H9 (cell line): ENCODE data around the gene RBFOX1. TPM values are rescaled to one million over a fixed set of nuclear protein-coding genes. Genes with fewer than 3 reads are reported as not detected.

Experiments used
- DNase-seq: peaks from one replicate; pipeline ENCODE4 v3.0.0-alpha.2; 2017
- H2AFZ ChIP-seq: one replicate; pipeline ENCODE4 v1.6.1; 2013; ENCODE audit warnings: mild to moderate bottlenecking, low read length, control low read depth, moderate library complexity
- H2AK5ac ChIP-seq: 2 replicates; pipeline ENCODE4 v1.6.1; 2013; ENCODE audit warnings: low read length, control low read depth, mixed read lengths; ENCODE audit not compliant: insufficient read length
- H2BK120ac ChIP-seq: one replicate; pipeline ENCODE4 v1.6.1; 2013; ENCODE audit warnings: low read depth, mild to moderate bottlenecking, low read length, control low read depth, inconsistent platforms; ENCODE audit not compliant: poor library complexity, severe bottlenecking
- H2BK12ac ChIP-seq: 2 replicates; pipeline ENCODE4 v1.6.1; 2013; ENCODE audit warnings: low read length, control low read depth, mixed read lengths, low read depth; ENCODE audit not compliant: insufficient read length
- H2BK15ac ChIP-seq: 2 replicates; pipeline ENCODE4 v1.6.1; 2013; ENCODE audit warnings: low read depth, low read length, control low read depth
- H2BK20ac ChIP-seq: one replicate; pipeline ENCODE4 v1.6.1; 2013; ENCODE audit warnings: low read depth, mild to moderate bottlenecking, low read length, control low read depth, inconsistent platforms; ENCODE audit not compliant: poor library complexity, severe bottlenecking
- H2BK5ac ChIP-seq: 2 replicates; pipeline ENCODE4 v1.6.1; 2013; ENCODE audit warnings: low read length, control low read depth, mixed read lengths; ENCODE audit not compliant: insufficient read length
- H3K14ac ChIP-seq: 2 replicates; pipeline ENCODE4 v1.6.1; 2013; ENCODE audit warnings: low read length, control low read depth; ENCODE audit not compliant: insufficient read depth
- H3K18ac ChIP-seq: 2 replicates; pipeline ENCODE4 v1.6.1; 2013; ENCODE audit warnings: low read depth, mild to moderate bottlenecking, mixed read lengths, low read length, control low read depth; ENCODE audit not compliant: insufficient read length
- H3K23ac ChIP-seq: 2 replicates; pipeline ENCODE4 v1.6.1; 2013; ENCODE audit warnings: low read length, control low read depth, mixed read lengths, low read depth; ENCODE audit not compliant: insufficient read length
- H3K23me2 ChIP-seq: 2 replicates; pipeline ENCODE4 v1.6.1; 2013; ENCODE audit warnings: low read depth, mild to moderate bottlenecking, mixed read lengths, low read length, control low read depth; ENCODE audit not compliant: insufficient read length, poor library complexity, severe bottlenecking
- H3K27ac ChIP-seq: 2 replicates; pipeline ENCODE4 v1.5.1; 2013; ENCODE audit warnings: low read length, control low read depth, mixed read lengths, low read depth; ENCODE audit not compliant: insufficient read length
- H3K27me3 ChIP-seq: 2 replicates; pipeline ENCODE4 v1.6.1; 2013; ENCODE audit warnings: low read length, control low read depth, inconsistent platforms; ENCODE audit not compliant: insufficient read depth
- H3K4ac ChIP-seq: 2 replicates; pipeline ENCODE4 v1.6.1; 2013; ENCODE audit warnings: low read depth, mild to moderate bottlenecking, control low read depth, inconsistent platforms, low read length, moderate library complexity
- H3K4me1 ChIP-seq: 2 replicates; pipeline ENCODE4 v1.6.1; 2013; ENCODE audit warnings: low read length, control low read depth, inconsistent platforms; ENCODE audit not compliant: insufficient read depth
- H3K4me2 ChIP-seq: 2 replicates; pipeline ENCODE4 v1.6.1; 2013; ENCODE audit warnings: low read length, control low read depth, mixed read lengths; ENCODE audit not compliant: insufficient read length, insufficient read depth
- H3K56ac ChIP-seq: 2 replicates; pipeline ENCODE4 v1.6.1; 2013; ENCODE audit warnings: low read depth, mild to moderate bottlenecking, mixed read lengths, low read length, control low read depth; ENCODE audit not compliant: insufficient read length
- H3K79me1 ChIP-seq: 2 replicates; pipeline ENCODE4 v1.6.1; 2013; ENCODE audit warnings: low read depth, mild to moderate bottlenecking, moderate library complexity, low read length, control low read depth, inconsistent platforms; ENCODE audit not compliant: insufficient read depth, poor library complexity, severe bottlenecking
- H3K79me2 ChIP-seq: 2 replicates; pipeline ENCODE4 v1.6.1; 2013; ENCODE audit warnings: low read length, control low read depth, inconsistent platforms; ENCODE audit not compliant: insufficient read depth
- H3K9ac ChIP-seq: 2 replicates; pipeline ENCODE4 v1.6.1; 2013; ENCODE audit warnings: low read length, control low read depth, mixed read lengths; ENCODE audit not compliant: insufficient read length; ENCODE audit errors: extremely low read depth
- H3K9me3 ChIP-seq: one replicate; pipeline ENCODE4 v1.6.1; 2013; ENCODE audit warnings: low read depth, low read length, inconsistent platforms; ENCODE audit not compliant: control insufficient read depth
- H3T11ph ChIP-seq: one replicate; pipeline ENCODE4 v1.6.1; 2013; ENCODE audit warnings: mild to moderate bottlenecking, low read length, control low read depth, inconsistent platforms
- H4K20me1 ChIP-seq: one replicate; pipeline ENCODE4 v1.6.1; 2013; ENCODE audit not compliant: control insufficient read depth, insufficient read length, insufficient read depth
- H4K5ac ChIP-seq: 2 replicates; pipeline ENCODE4 v1.6.1; 2013; ENCODE audit warnings: low read depth, mild to moderate bottlenecking, mixed read lengths, low read length, control low read depth; ENCODE audit not compliant: insufficient read length
- H4K8ac ChIP-seq: replicated peaks from 2 replicates; pipeline ENCODE4 v1.6.1; 2013; ENCODE audit warnings: low read length, control low read depth, mixed read lengths, low read depth; ENCODE audit not compliant: insufficient read length
- H4K91ac ChIP-seq: 2 replicates; pipeline ENCODE4 v1.6.1; 2013; ENCODE audit warnings: low read depth, mild to moderate bottlenecking, moderate library complexity, mixed read lengths, low read length, control low read depth; ENCODE audit not compliant: insufficient read length
- H3K27ac Mint-ChIP-seq, 3 experiments: 2 replicates in 2 of 3; 3 replicates in 1 of 3; pipeline ENCODE4 v1.8.0; 2020 to 2021; ENCODE audit warnings: mixed read lengths in 3 of 3, mild to moderate bottlenecking in 1 of 3, moderate library complexity in 1 of 3
- H3K27me3 Mint-ChIP-seq: 2 replicates; pipeline ENCODE4 v1.8.0; 2021; ENCODE audit warnings: low read depth, mild to moderate bottlenecking, moderate library complexity, mixed read lengths
- H3K36me3 Mint-ChIP-seq, 3 experiments: 2 replicates in 2 of 3; 3 replicates in 1 of 3; pipeline ENCODE4 v1.8.0; 2020 to 2021; ENCODE audit warnings: low read depth in 3 of 3, mixed read lengths in 3 of 3; ENCODE audit not compliant: insufficient read depth in 1 of 3
- H3K4me1 Mint-ChIP-seq, 2 experiments: 2 replicates each; pipeline ENCODE4 v1.8.0; 2020; ENCODE audit warnings: mixed read lengths in 2 of 2
- H3K4me3 Mint-ChIP-seq, 2 experiments: 2 replicates in 1 of 2; 3 replicates in 1 of 2; pipeline ENCODE4 v1.8.0; 2020 to 2021; ENCODE audit warnings: mild to moderate bottlenecking in 2 of 2, mixed read lengths in 2 of 2, moderate library complexity in 1 of 2
- H3K9me3 Mint-ChIP-seq, 2 experiments: 2 replicates in 1 of 2; 3 replicates in 1 of 2; pipeline ENCODE4 v1.8.0; 2020; ENCODE audit warnings: mild to moderate bottlenecking in 2 of 2, mixed read lengths in 2 of 2, moderate library complexity in 1 of 2
- CTCF ChIP-seq: fragments of 200-600 bp; sonication (generic); conservative IDR thresholded peaks from 3 replicates; pipeline ENCODE4 v1.8.0; 2021; ENCODE audit warnings: antibody characterized with exemption, mild to moderate bottlenecking
- WGBS: extraction: QIAGEN DNeasy Blood & Tissue Kit; methylation state at CpG from one replicate; pipeline ENCODE4 v1.1.7; 2013; ENCODE audit warnings: missing lambda C conversion rate, low lambda C conversion rate, mixed read lengths; ENCODE audit not compliant: insufficient read length; ENCODE audit errors: extremely low coverage; 5-methylcytosine and 5-hydroxymethylcytosine counted together
- total RNA-seq: library from RNA; stranded (reverse); gene quantifications from 2 replicates; pipeline ENCODE4 v1.2.1, GENCODE V29; 2021

The RBFOX1 gene
- total RNA-seq, 1 experiment from 2014 or later: 2.0 TPM

GRCh38 chr16:7391694-7392093, 59.0 kb downstream of the RBFOX1 start:
- Histone ChIP-seq H2BK12ac (no peak overlapping the region), H2AFZ (no peak overlapping the region), H2BK120ac (no peak overlapping the region), H3K18ac (no peak overlapping the region), H3K79me1 (no peaks in the 10 kb centered on the region), H4K20me1 (no peaks in the 10 kb centered on the region), H3K23me2 (no peaks in the 10 kb centered on the region), H3K14ac (no peak overlapping the region), H4K91ac (no peak overlapping the region), H2BK5ac (no peak overlapping the region), H3K56ac (no peak overlapping the region), H2BK20ac (no peak overlapping the region), H3K9ac (no peak overlapping the region), H3K4me1 (no peaks in the 10 kb centered on the region), H3T11ph (no peak overlapping the region), H3K27ac (no peak overlapping the region), H3K9me3 (no peaks in the 10 kb centered on the region), H4K8ac (no peak overlapping the region), H3K79me2 (no peaks in the 10 kb centered on the region), H3K4ac (no peak overlapping the region), H3K23ac (no peak overlapping the region), H2AK5ac (no peak overlapping the region), H4K5ac (no peak overlapping the region), H3K4me2 (no peak overlapping the region), H3K27me3 (no peaks in the 10 kb centered on the region), H2BK15ac (no peak overlapping the region)
- TF ChIP-seq CTCF: no peak
- H3K27me3 Mint-ChIP-seq: no peaks in the 10 kb centered on the region
- H3K4me1 Mint-ChIP-seq: peaks cover 0 to 2% of the 10 kb centered on the region in 2 experiments; a peak in 2 of 4 replicates
- H3K4me3 Mint-ChIP-seq: no peak overlapping the region
- peaks cover 0 to 4% (median 4%) of the 10 kb centered on the region in 3 experiments; a peak in 3 of 7 replicates for H3K36me3 Mint-ChIP-seq
- no peak overlapping the region for H3K27ac Mint-ChIP-seq
- no peak for DNase-seq
- peaks cover 4 to 5% of the 10 kb centered on the region in 2 experiments; a peak in 4 of 5 replicates for H3K9me3 Mint-ChIP-seq
- WGBS: no CpG with 5 or more reads among the region's 5 CpGs
